ENCODE data around the gene CHIT1. TPM values are rescaled to one million over a fixed set of nuclear protein-coding genes. Genes with fewer than 3 reads are reported as not detected.

CHIT1 gene
- total and polyA plus RNA-seq, 2 of the 8 experiments (the other 6 are each of a cell fraction or from before 2014, with no cell fraction given) = not detected

- TF ChIP-seq CHD7 (IDR thresholded peaks at IDR 0.05; ENCODE audit: insufficient replicate concordance, low read length) (no peak), EZH2 (IDR thresholded peaks at IDR 0.05; ENCODE audit: low read depth, low read length, severe bottlenecking) (no peak), E2F6 (IDR thresholded peaks at IDR 0.05) (no peak)
Measured at GRCh38 chr1:203276408-203276807, 46.9 kb upstream of the CHIT1 start (continued).

Measured in H1 (cell line).